Type B pancreatic cell (in vitro differentiated cells): ENCODE data around the gene GIGYF2. TPM values are rescaled to one million over a fixed set of nuclear protein-coding genes. Genes with fewer than 3 reads are reported as not detected.

Source experiments
- DNase-seq: peaks from one replicate; pipeline ENCODE4 v3.0.0; 2021; ENCODE audit warnings: mixed read lengths; ENCODE audit not compliant: unreplicated experiment; ENCODE audit errors: extremely low spot score
- H3K27ac Mint-ChIP-seq: 2 replicates; pipeline ENCODE4 v1.8.0; 2021; ENCODE audit warnings: mild to moderate bottlenecking, mixed read lengths
- H3K27me3 Mint-ChIP-seq: 2 replicates; pipeline ENCODE4 v1.8.0; 2021; ENCODE audit warnings: mixed read lengths
- H3K36me3 Mint-ChIP-seq: 2 replicates; pipeline ENCODE4 v1.8.0; 2021; ENCODE audit warnings: mixed read lengths
- H3K4me1 Mint-ChIP-seq: one replicate; pipeline ENCODE4 v1.8.0; 2021; ENCODE audit warnings: mixed read lengths; ENCODE audit not compliant: unreplicated experiment
- H3K4me3 Mint-ChIP-seq: 2 replicates; pipeline ENCODE4 v1.8.0; 2021; ENCODE audit warnings: mild to moderate bottlenecking, mixed read lengths
- H3K9me3 Mint-ChIP-seq: 2 replicates; pipeline ENCODE4 v1.8.0; 2021; ENCODE audit warnings: mixed read lengths
- CTCF ChIP-seq: fragments of 200-600 bp; sonication (generic); conservative IDR thresholded peaks from 2 replicates; pipeline ENCODE4 v1.5.0; 2021; ENCODE audit warnings: antibody characterized with exemption, mild to moderate bottlenecking
- long read RNA-seq: library from polyadenylated mRNA; unstranded; transcript quantifications from one replicate; pipeline ENCODE4 v2.0.0, GENCODE V29; 2020
- total RNA-seq: library from RNA; stranded (reverse); gene quantifications from 2 replicates; pipeline ENCODE4 v1.2.1, GENCODE V29; 2021; ENCODE audit warnings: low replicate concordance

GIGYF2 gene
- 60.7 and 65.7 TPM in 2 replicates for total RNA-seq
- long read RNA-seq, transcript GIGYF2-220 (21 exons, 2,658 nt), result major isoform, 5 of 283 reads
- long read RNA-seq, partial matches to known transcripts, result 184 of 283 reads
- long read RNA-seq, other reads (novel, unspliced or antisense), result 89 of 283 reads

GRCh38 chr2:232697059-232697806, at the start of gene GIGYF2:
GIGYF2 (plus strand) TSS chr2:232697331; CDS start chr2:232735198, 37,867 bp downstream.
- H3K36me3 Mint-ChIP-seq, result peaks cover 15% of the 10 kb centered on the region
- H3K27ac Mint-ChIP-seq, result peak within 1 kb of the TSS; percentile 94
- peaks cover 28% of the 10 kb centered on the region for H3K4me1 Mint-ChIP-seq
- H3K4me3 Mint-ChIP-seq, result peak within 1 kb of the TSS; percentile 97
- DNase-seq, result peak; percentile 97
- H3K9me3 Mint-ChIP-seq, result no peaks in the 10 kb centered on the region
- peak; percentile 9 for TF ChIP-seq CTCF
- no peaks in the 10 kb centered on the region for H3K27me3 Mint-ChIP-seq

- Mint-ChIP-seq H3K9me3 (no peaks in the 10 kb centered on the region), H3K36me3 (no peaks in the 10 kb centered on the region), H3K4me1 (peaks cover 11% of the 10 kb centered on the region), H3K27me3 (no peaks in the 10 kb centered on the region), H3K4me3 (no peak overlapping the region), H3K27ac (no peak overlapping the region)
- TF ChIP-seq CTCF, result no peak
- DNase-seq, result no peak
Observed at GRCh38 chr2:232649033-232649432, 48.1 kb upstream of the GIGYF2 start.

GRCh38 chr2:232652505-232652851, 44.7 kb upstream of the GIGYF2 start:
- Mint-ChIP-seq H3K4me3 (no peak overlapping the region), H3K27ac (no peak overlapping the region), H3K27me3 (no peaks in the 10 kb centered on the region), H3K9me3 (no peaks in the 10 kb centered on the region), H3K4me1 (peaks cover 11% of the 10 kb centered on the region), H3K36me3 (no peaks in the 10 kb centered on the region)
- no peak for DNase-seq
- no peak for TF ChIP-seq CTCF

GRCh38 chr2:232653441-232653840, 43.7 kb upstream of the GIGYF2 start:
- no peaks in the 10 kb centered on the region for H3K9me3 Mint-ChIP-seq
- DNase-seq, result no peak
- no peak overlapping the region for H3K27ac Mint-ChIP-seq
- TF ChIP-seq CTCF, result no peak
- H3K36me3 Mint-ChIP-seq, result no peaks in the 10 kb centered on the region
- peaks cover 11% of the 10 kb centered on the region for H3K4me1 Mint-ChIP-seq
- no peaks in the 10 kb centered on the region for H3K27me3 Mint-ChIP-seq
- H3K4me3 Mint-ChIP-seq, result no peak overlapping the region

GRCh38 chr2:232655392-232655791, 41.7 kb upstream of the GIGYF2 start:
- no peak overlapping the region for H3K4me3 Mint-ChIP-seq
- H3K27me3 Mint-ChIP-seq, result no peaks in the 10 kb centered on the region
- H3K36me3 Mint-ChIP-seq, result no peaks in the 10 kb centered on the region
- no peak overlapping the region for H3K27ac Mint-ChIP-seq
- H3K4me1 Mint-ChIP-seq, result peaks cover 11% of the 10 kb centered on the region
- no peak for DNase-seq
- no peak for TF ChIP-seq CTCF
- no peaks in the 10 kb centered on the region for H3K9me3 Mint-ChIP-seq
